Measurements from ENCODE around the gene AGBL3.
"Not testable (repeated sequence)": the region's sequence is repeated elsewhere in the genome, so short reads cannot be mapped to it uniquely, and the experiment has no call there.

Gene AGBL3

DNA sequence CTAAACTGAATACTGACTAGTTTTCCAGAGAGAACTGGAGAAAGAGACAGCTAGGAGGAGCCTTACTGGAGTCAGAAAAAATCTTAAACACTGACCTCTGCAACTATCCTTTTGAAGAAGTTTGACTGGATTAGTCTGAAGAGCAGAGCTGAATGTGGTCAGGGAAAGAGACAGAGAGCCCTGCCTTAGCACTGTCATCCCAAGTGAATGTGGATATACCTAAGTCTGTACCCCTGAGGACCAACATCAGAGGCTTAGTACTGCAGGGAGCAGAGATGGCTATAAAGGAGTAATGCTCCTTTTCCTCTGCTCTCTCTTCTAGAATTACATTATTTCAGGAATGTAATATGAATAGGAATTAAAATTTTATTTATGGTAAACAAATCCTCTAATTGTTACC is 91.7 kb downstream of the AGBL3 start:
- DNase-seq = no peak

GRCh38 chr7:135079068-135079467 is 92.8 kb downstream of the AGBL3 start:
- DNase-seq = no peak

- no peak for DNase-seq
These were observed 96.7 kb downstream of the AGBL3 start for GRCh38 chr7:135083005-135083404.

- no peak for DNase-seq
These were observed 102.3 kb downstream of the AGBL3 start for GRCh38 chr7:135088566-135088965.

GRCh38 chr7:135091717-135092116 is 105.4 kb downstream of the AGBL3 start:
- no peak for DNase-seq

GRCh38 chr7:135094472-135095237 is 108.3 kb downstream of the AGBL3 start:
- no peak for DNase-seq

DNA sequence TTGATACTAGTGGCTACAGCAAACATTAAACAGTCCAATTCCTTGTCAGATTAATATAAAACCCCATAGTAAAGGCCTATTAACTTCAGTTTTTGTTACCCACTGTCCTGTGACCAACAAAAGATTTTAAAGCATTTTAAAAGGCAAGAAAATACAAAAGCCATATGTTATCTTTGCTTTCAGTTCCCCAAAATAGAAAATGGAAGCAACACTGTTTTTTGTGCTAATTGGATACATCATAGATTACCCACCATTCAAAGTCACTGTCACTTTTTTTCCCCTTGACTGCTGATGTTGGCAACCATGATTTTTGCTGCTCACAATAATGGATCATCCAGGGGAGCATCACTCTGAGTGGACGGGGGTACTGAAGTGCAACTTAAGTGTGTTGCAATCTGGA is 109.1 kb downstream of the AGBL3 start:
- no peak for DNase-seq

GRCh38 chr7:135098391-135098790 is 112.1 kb downstream of the AGBL3 start:
- DNase-seq = no peak

DNA sequence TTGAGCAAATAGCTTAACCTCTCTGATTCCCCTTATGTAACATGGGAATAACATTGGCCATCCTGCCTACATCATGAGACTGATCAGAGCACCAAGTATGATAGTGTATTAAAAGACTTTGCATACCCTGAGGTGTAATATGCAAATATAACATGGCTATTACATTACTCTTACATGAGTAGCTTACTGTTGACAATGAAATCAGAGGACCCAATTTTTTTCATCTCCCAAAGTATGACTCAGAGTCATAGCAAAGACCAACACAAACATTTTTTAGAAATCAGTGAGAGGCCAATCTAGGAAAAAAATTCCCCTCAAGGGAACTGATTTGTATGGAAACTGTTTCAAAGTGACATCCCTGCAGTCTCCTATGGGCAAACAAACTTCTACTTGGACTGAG is 114.5 kb downstream of the AGBL3 start:
- DNase-seq = no peak

DNA sequence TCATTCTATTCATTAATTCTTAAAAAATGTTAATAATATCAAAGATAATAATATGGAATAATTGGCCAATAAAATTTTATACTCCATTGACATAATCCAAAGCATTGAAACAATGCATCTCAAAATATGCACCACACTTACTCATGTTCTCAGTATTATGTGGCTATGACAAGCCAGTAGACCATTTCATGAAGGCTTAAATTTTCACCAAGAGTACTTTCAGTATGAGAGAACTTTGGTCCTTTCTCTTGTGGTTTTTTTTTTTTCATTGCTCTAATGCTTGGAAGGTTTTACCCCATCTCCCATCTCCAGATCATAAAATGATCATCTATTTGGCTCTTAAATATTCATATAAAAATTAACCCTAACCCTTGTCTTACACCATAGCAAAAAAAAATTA is 116.1 kb downstream of the AGBL3 start:
- DNase-seq = no peak

DNA sequence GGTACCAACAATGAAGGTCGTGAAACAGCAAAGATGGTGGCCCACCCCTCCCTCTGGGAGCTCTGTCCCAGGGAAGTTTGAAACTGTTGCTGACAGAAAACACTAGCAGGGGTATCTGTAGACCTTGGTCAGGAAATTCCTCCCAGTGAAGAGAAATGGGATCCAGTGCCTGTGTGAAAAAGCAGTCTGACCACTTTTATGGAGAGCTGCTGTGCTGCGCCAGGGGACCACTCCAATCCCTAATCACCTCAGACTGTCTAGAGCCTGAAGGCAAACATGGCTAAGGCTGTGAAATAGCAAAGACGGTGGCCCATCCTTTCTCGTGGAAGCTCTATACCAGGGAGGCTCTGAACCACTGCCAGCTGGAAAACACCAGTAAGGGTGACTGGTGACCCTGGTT is 123.3 kb downstream of the AGBL3 start:
- no peak for DNase-seq

DNA sequence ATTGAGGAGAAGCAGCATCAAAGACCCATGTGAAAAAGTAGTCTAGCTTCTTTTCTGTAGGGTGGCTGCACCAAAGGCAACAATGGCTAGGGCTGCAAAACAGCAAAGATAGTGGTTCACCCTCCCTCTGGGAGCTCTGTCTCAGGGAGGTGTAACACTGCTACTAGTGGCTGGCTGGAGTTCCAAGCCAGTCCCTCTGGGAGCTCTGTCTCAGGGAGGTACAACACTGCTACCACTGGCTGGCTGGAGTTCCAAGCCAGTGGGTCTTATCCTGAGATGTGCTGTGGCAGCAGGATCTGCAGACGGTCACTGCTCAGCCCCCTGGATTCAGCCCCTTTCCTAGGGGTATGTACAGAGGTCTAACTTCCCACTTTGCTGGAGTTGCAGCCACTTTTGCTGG is 123.7 kb downstream of the AGBL3 start:
- no peak for DNase-seq

GRCh38 chr7:135111379-135111778 is 125.1 kb downstream of the AGBL3 start:
- DNase-seq = no peak

DNA sequence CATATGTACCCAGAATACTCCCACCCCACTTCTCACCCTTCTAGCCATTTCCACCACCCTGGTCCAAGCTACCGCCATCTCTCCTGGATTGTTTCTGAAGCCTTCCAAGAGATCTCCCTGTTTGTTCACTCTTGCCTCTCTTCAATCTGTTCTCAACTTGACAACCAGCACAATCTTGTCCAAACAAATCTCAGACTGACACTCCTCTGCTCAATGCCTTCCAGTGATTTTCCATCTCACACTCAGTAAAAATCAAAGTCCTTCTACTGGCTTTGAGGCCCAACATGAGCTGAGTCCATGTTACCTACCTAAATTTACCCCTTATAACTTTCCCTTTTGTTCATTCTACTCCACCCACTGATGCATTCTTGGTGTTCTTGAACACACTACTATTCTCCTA is 128.3 kb downstream of the AGBL3 start:
- DNase-seq = no peak

DNA sequence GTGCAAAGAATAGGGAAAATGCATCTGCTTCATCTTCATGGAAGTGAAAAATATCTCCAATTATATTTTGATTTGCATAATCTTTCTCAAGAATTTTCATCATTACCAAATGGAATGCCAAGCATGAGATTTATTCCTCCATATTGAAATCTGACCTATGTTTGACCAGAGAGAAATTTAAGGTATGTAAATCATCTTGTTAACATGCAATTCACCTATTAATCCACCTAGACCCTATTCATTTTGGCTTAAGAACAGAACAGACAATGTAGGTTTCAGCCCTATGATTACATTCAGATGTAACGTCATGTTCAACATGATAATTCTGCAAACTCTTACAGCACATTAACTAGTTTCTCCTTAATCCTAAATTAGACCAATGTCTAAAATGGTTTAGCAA is 130.8 kb downstream of the AGBL3 start:
- no peak for DNase-seq

GRCh38 chr7:135121868-135122267 is 135.6 kb downstream of the AGBL3 start:
- DNase-seq = no peak

DNA sequence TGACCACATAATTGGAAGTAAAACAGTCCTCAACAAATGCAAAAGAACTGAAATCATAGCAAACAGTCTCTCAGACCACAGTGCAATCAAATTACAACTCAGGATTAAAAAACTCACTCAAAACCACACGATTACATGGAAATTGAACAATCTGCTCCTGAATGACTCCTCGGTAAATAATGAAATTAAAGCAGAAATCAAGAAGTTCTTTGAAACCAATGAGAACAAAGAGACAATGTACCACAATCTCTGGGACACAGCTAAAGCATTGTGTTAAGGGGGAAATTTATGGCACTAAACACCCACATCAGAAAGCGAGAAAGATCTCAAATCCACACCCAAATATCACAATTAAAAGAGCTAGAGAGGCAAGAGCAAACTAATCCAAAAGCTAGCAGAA is 138.3 kb downstream of the AGBL3 start:
- DNase-seq = not testable (repeated sequence)

DNA sequence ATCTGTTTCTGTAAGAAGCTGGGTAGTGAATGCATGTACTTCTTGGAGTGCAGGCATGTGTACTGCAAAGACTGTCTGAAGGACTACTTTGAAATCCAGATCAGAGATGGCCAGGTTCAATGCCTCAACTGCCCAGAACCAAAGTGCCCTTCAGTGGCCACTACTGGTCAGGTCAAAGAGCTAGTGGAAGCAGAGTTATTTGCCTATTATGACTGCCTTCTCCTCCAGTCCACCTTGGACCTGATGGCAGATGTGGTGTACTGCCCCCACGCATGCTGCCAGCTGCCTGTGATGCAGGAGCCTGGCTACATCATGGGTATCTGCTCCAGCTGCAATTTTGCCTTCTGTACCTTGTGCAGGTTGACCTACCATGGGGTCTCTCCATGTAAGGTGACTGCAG is 142.6 kb downstream of the AGBL3 start:
- DNase-seq = no peak

DNA sequence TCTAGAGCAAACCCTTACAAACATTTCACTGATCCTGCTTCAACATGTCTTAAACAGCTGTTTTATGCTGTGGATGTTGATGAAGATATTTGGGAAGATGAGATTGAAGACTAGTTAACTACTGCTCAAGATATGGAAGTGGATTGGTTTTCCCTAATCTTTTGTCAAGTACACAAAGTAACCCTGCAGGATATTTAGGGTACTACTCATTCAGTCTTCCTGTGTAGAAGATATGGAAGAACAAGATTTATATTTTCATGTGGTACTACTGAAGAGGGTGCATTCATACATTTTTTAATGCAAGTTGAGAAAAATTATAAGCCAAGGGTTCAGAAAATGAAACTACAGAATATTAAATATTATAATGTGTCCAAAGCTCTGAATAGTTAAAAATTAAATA is 143.3 kb downstream of the AGBL3 start:
- DNase-seq = no peak

GRCh38 chr7:135143885-135144668 is 157.8 kb downstream of the AGBL3 start:
- DNase-seq = no peak

GRCh38 chr7:135147341-135147898 is 161.1 kb downstream of the AGBL3 start:
- no peak for DNase-seq

DNA sequence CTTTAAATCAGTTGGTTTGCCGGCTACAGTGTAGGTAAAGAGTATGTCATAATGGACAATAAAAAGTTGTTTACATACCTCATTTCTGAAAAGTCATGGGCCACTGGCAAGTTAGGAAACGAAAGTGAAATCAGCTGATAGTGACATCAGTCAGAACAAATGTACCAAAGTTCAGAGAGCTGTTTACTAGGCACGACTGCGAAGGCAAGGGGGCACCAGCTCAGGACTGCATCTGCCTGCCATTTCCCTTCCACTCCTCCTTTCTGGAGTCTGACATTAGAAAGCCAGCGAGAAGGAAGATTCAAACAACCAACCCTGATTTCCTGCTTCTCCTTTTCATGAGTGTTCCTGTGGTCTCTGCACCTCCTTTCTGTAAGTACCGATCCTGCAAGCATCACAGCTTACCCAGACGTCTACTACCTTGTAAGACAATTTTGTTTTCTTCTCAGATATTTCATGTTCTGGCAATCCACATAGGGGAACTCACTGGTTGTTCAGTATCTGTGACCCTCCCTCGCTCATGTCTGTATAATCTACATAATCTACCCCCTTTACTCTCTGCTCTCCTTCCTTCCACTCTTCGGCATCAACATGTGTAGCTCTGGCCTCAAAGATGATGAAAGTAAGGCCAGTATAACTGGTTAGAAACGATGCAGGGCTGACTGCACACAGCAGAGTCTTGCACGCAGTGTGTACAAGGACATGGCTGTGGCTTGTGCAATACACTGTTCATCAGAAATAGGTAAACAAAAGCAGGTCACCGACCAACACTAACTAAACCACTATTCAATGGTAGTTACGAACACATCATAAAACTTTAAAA is 161.8 kb downstream of the AGBL3 start, which contains the start of gene TMEM140:
TMEM140 (plus strand) TSS at position 174 of the 823 bp plus-strand sequence. CDS start 16,370 bp downstream, outside the sequence.
- DNase-seq = peak; percentile 46

Measured in stimulated activated CD4-positive, alpha-beta T cell treated with anti-CD3 and anti-CD28 coated beads, Interleukin-4, amount 100 ng/mL, for 1 hour (primary cell).